Lung (tissue), 12 donors: Measurements from ENCODE around the gene COL4A2. TPM values are rescaled to one million over a fixed set of nuclear protein-coding genes. Genes with fewer than 3 reads are reported as not detected.

Source experiments
- ATAC-seq: fragments of 200-7000 bp; cut with Tn5 transposase; one replicate; pipeline ENCODE4 v1.9.1; 2020; ENCODE audit warnings: moderate number of reproducible peaks; ENCODE audit not compliant: insufficient read depth, low FRiP score
- DNase-seq, 3 donors: peaks; one replicate each; pipeline ENCODE4 v3.0.0-alpha.2; 2013 to 2017
- H3K27ac ChIP-seq, 2 donors: one replicate each; pipeline ENCODE4 v1.5.1; 2013; ENCODE audit warnings: mild to moderate bottlenecking in 2 of 2, moderate library complexity in 2 of 2, control low read depth in 1 of 2, inconsistent platforms in 1 of 2, low read depth in 1 of 2, low read length in 1 of 2
- H3K27me3 ChIP-seq, 3 donors: one replicate each; pipeline ENCODE4 v1.5.1; 2013; ENCODE audit warnings: low read length in 2 of 3; ENCODE audit not compliant: control insufficient read depth in 3 of 3, insufficient read depth in 3 of 3
- H3K36me3 ChIP-seq, 4 donors: one replicate each; pipeline ENCODE4 v1.5.1; 2013; ENCODE audit warnings: low read length in 4 of 4, mild to moderate bottlenecking in 1 of 4, moderate library complexity in 1 of 4; ENCODE audit not compliant: control insufficient read depth in 4 of 4, insufficient read depth in 4 of 4
- H3K4me1 ChIP-seq, 5 donors: one replicate each; pipeline ENCODE4 v1.5.1; 2013; ENCODE audit warnings: low read length in 5 of 5, mild to moderate bottlenecking in 2 of 5, moderate library complexity in 1 of 5; ENCODE audit not compliant: control insufficient read depth in 5 of 5, insufficient read depth in 5 of 5
- H3K4me3 ChIP-seq: one replicate; pipeline ENCODE4 v1.5.1; 2013; ENCODE audit warnings: mild to moderate bottlenecking, control low read depth, moderate library complexity
- H3K9ac ChIP-seq, 2 donors: one replicate each; pipeline ENCODE4 v1.5.1; 2013; ENCODE audit warnings: low read length in 2 of 2, control low read depth in 1 of 2; ENCODE audit not compliant: insufficient read depth in 1 of 2
- H3K9me3 ChIP-seq, 4 donors: one replicate each; pipeline ENCODE4 v1.5.1; 2013; ENCODE audit warnings: low read length in 3 of 4, mild to moderate bottlenecking in 1 of 4, moderate library complexity in 1 of 4; ENCODE audit not compliant: control insufficient read depth in 4 of 4, insufficient read depth in 3 of 4
- CTCF ChIP-seq: IDR thresholded peaks from 2 replicates; pipeline ENCODE4 v1.5.1; 2012; ENCODE audit warnings: mild to moderate bottlenecking; ENCODE audit errors: control extremely low read depth, extremely low read depth
- WGBS, 2 donors: extraction: QIAGEN DNeasy Blood & Tissue Kit; methylation state at CpG; one replicate each; pipeline ENCODE4 v1.1.7; 2013; 5-methylcytosine and 5-hydroxymethylcytosine counted together
- polyA plus RNA-seq, 2 donors: library from polyadenylated mRNA; stranded (reverse); fragments of 200-250 nt; gene quantifications; one replicate each; pipeline ENCODE4 v1.2.1, GENCODE V29; 2013
- total RNA-seq, 2 donors: library from RNA; depleted of rRNA in 1 of 2; stranded (reverse); fragments of >200 nt in 1 of 2; gene quantifications; one replicate each; pipeline ENCODE4 v1.2.1, GENCODE V29; 2014 to 2021
- donor health status: control.
- donor health status: control.
- donor health status: Bipolar disorder and iron deficiency.
- donor health status: healthy.
- donor health status: DM: yes; HTN: yes; CAD: no.

Gene COL4A2
- total and polyA plus RNA-seq, 4 donors = 169 to 627 (median 339) TPM

GRCh38 chr13:110276553-110276950 lies 30.5 kb upstream of the COL4A2 start:
- no peak for TF ChIP-seq CTCF
- no peaks in the 10 kb centered on the region for H3K36me3 ChIP-seq
- 90 to 91% methylated on average over 5 of the region's 5 CpGs for WGBS, 2 donors
- peak overlapping the region in 1 of 2 donors; percentile 24 for H3K27ac ChIP-seq
- ATAC-seq (no peak), DNase-seq (no peak)
- H3K9me3 ChIP-seq = no peaks in the 10 kb centered on the region
- H3K4me3 ChIP-seq = no peak overlapping the region
- H3K4me1 ChIP-seq = peaks cover 0 to 27% (median 5%) of the 10 kb centered on the region in 5 donors
- no peaks in the 10 kb centered on the region for H3K27me3 ChIP-seq
- H3K9ac ChIP-seq = no peak overlapping the region

DNA sequence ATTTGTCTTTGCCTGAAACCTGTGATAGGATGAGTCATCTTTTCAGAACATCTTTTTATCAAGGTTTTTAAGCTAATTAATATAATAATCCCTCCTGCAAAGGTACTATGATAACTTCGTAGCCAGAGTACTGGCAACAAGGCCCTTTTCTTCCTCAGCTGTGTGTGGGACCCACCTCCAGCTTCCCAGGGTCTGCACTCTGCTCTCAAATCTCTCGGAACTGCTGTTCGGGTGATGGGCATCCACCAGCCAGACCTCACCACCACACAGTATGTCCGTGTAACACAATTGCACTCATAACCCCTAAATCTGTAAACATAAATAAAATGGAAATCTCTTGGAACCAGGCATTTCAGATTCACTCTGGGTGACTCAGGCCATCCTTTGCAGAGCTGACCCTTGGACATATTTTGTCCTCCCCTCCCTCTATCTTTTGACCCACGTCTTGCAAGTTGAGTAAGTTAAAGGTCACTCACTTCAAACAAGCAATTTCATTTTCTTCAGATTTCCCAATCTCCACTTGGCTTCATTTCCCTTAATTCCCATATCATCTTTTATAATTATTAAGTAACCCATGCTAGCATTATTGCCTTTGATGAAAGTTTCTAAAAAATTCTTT lies 29.6 kb upstream of the COL4A2 start:
- Histone ChIP-seq H3K27ac (peak overlapping the region in 1 of 2 donors; percentile 37), H3K4me3 (no peak overlapping the region), H3K36me3 (peaks cover 0 to 2% (median 0%) of the 10 kb centered on the region in 4 donors), H3K9me3 (no peaks in the 10 kb centered on the region), H3K27me3 (no peaks in the 10 kb centered on the region), H3K4me1 (peaks cover 0 to 33% (median 8%) of the 10 kb centered on the region in 5 donors), H3K9ac (no peak overlapping the region)
- DNase-seq (peak in 1 of 3 donors; percentile 57), ATAC-seq (peak; percentile 50)
- WGBS, 2 donors = 71 to 72% methylated on average over 5 of the region's 5 CpGs
- TF ChIP-seq CTCF = no peak

DNA sequence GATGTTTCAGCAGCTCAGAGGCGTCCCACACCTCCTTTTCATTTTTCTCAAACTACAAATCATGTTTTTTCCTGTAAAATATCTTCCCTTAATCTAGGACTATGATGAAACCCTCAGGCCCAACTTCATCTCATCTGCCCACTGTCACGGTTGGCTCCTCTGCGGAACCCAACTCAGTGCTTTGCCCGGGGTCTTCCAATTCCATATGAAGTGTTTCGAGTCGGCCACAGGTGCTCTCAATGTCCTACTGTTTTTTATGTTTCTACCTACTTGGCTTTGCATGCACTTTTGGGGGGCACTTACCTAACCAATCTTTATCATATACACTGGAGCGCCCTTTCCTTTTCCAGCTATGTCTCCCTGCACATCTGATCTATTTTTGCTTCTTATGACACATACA lies 28.2 kb upstream of the COL4A2 start:
- WGBS, 2 donors = 85 to 91% methylated on average over 7 of the region's 7 CpGs
- DNase-seq (no peak), ATAC-seq (no peak)
- no peak for TF ChIP-seq CTCF
- Histone ChIP-seq H3K4me3 (no peak overlapping the region), H3K27ac (no peak overlapping the region), H3K9me3 (no peaks in the 10 kb centered on the region), H3K9ac (no peak overlapping the region), H3K36me3 (peaks cover 0 to 2% (median 0%) of the 10 kb centered on the region in 4 donors), H3K27me3 (no peaks in the 10 kb centered on the region), H3K4me1 (peaks cover 6 to 32% (median 9%) of the 10 kb centered on the region in 5 donors)

- Histone ChIP-seq H3K36me3 (peaks cover 0 to 2% (median 0%) of the 10 kb centered on the region in 4 donors), H3K9ac (no peak overlapping the region), H3K4me1 (peaks cover 6 to 29% (median 11%) of the 10 kb centered on the region in 5 donors), H3K4me3 (no peak overlapping the region), H3K27me3 (no peaks in the 10 kb centered on the region), H3K27ac (peak overlapping the region in 1 of 2 donors; percentile 39), H3K9me3 (no peaks in the 10 kb centered on the region)
- DNase-seq = no peak
- ATAC-seq = no peak
- no peak for TF ChIP-seq CTCF
- WGBS, 2 donors = 78 to 95% methylated on average over 4 of the region's 4 CpGs
Measured at GRCh38 chr13:110279684-110280083, 27.4 kb upstream of the COL4A2 start.
